IMR-90 (cell line): ENCODE measurements around the gene CGB1. TPM values are rescaled to one million over a fixed set of nuclear protein-coding genes. Genes with fewer than 3 reads are reported as not detected.
A peak's percentile ranks its signal among the peaks of the same experiment; 100 is the strongest.

Experiments used
- ATAC-seq: fragments of 200-7000 bp; cut with Tn5 transposase; 2 replicates; pipeline ENCODE4 v1.9.1; 2020; ENCODE audit warnings: low read depth, mild to moderate bottlenecking, moderate library complexity
- BruUV-seq: library from RNA; stranded (reverse); fragments of 400-500 nt; replicated peaks from 2 replicates; lab custom pipeline; 2021; lab: Mats Ljungman, UMichigan
- CTCF ChIA-PET: fragments of 300-600 bp; formaldehyde crosslinking; extraction: SDS; loops from one replicate; lab custom pipeline; 2021; ENCODE audit warnings: antibody characterized with exemption; lab: Yijun Ruan, JAX
- POLR2A ChIA-PET: fragments of 300-600 bp; sonication (Branson Sonifier 250); formaldehyde crosslinking; loops from one replicate; lab custom pipeline; 2022; ENCODE audit warnings: antibody characterized with exemption; ENCODE audit not compliant: unreplicated experiment; lab: Charles Lee
- DNase-seq: peaks from one replicate; pipeline ENCODE4 v3.0.0; 2013
- H2AFZ ChIP-seq: replicated peaks from 2 replicates; pipeline ENCODE3; 2013; ENCODE audit warnings: low read length, mild to moderate bottlenecking; ENCODE audit not compliant: poor library complexity
- H2AK5ac ChIP-seq: 2 replicates; pipeline ENCODE4 v1.6.1; 2013; ENCODE audit warnings: low read depth, low read length, inconsistent platforms
- H2AK9ac ChIP-seq: replicated peaks from 2 replicates; pipeline ENCODE3; 2013; ENCODE audit warnings: mild to moderate bottlenecking, low read depth, low read length, moderate library complexity; ENCODE audit not compliant: poor library complexity
- H2BK120ac ChIP-seq: 2 replicates; pipeline ENCODE4 v1.6.1; 2013; ENCODE audit warnings: low read depth, low read length, inconsistent platforms
- H2BK15ac ChIP-seq: 3 replicates; pipeline ENCODE4 v1.6.1; 2013; ENCODE audit warnings: low read depth, low read length, inconsistent platforms
- H2BK20ac ChIP-seq: 2 replicates; pipeline ENCODE4 v1.6.1; 2013; ENCODE audit warnings: low read depth, mild to moderate bottlenecking, inconsistent platforms, low read length, moderate library complexity
- H2BK5ac ChIP-seq: 2 replicates; pipeline ENCODE4 v1.6.1; 2013; ENCODE audit warnings: mild to moderate bottlenecking, low read depth, low read length, inconsistent platforms; ENCODE audit not compliant: poor library complexity, severe bottlenecking
- H3K14ac ChIP-seq: replicated peaks from 2 replicates; pipeline ENCODE4 v1.6.1; 2013; ENCODE audit warnings: low read depth, low read length, inconsistent platforms
- H3K18ac ChIP-seq: 2 replicates; pipeline ENCODE4 v1.6.1; 2013; ENCODE audit warnings: low read depth, low read length, control low read depth
- H3K23ac ChIP-seq: 2 replicates; pipeline ENCODE4 v1.6.1; 2013; ENCODE audit warnings: low read depth, low read length, inconsistent platforms
- H3K27ac ChIP-seq: 2 replicates; pipeline ENCODE4 v1.5.1; 2013; ENCODE audit warnings: mild to moderate bottlenecking, control low read depth, low read length; ENCODE audit not compliant: insufficient read depth
- H3K27me3 ChIP-seq: 2 replicates; pipeline ENCODE4 v1.6.1; 2013; ENCODE audit warnings: low read length; ENCODE audit not compliant: control insufficient read depth, insufficient read depth
- H3K36me3 ChIP-seq: 2 replicates; pipeline ENCODE4 v1.6.1; 2013; ENCODE audit warnings: low read length, mixed read lengths; ENCODE audit not compliant: control insufficient read depth, insufficient read depth
- H3K4ac ChIP-seq: 2 replicates; pipeline ENCODE4 v1.6.1; 2013; ENCODE audit warnings: low read depth, low read length, inconsistent platforms
- H3K4me1 ChIP-seq: 2 replicates; pipeline ENCODE4 v1.6.1; 2013; ENCODE audit warnings: low read length, mixed read lengths; ENCODE audit not compliant: control insufficient read depth, insufficient read depth
- H3K4me2 ChIP-seq: 2 replicates; pipeline ENCODE4 v1.6.1; 2013; ENCODE audit warnings: low read depth, mild to moderate bottlenecking, control low read depth, low read length, moderate library complexity
- H3K4me3 ChIP-seq: 2 replicates; pipeline ENCODE4 v1.5.1; 2013; ENCODE audit warnings: low read depth, mild to moderate bottlenecking, control low read depth, low read length, moderate library complexity; ENCODE audit not compliant: insufficient read depth
- H3K56ac ChIP-seq: 2 replicates; pipeline ENCODE4 v1.6.1; 2013; ENCODE audit warnings: low read length, inconsistent platforms; ENCODE audit not compliant: insufficient read depth; ENCODE audit errors: extremely low read depth
- H3K79me1 ChIP-seq, 2 experiments: 2 replicates each; pipeline ENCODE4 v1.6.1; 2013; ENCODE audit warnings: low read length in 2 of 2, inconsistent platforms in 1 of 2, low read depth in 1 of 2
- H3K9ac ChIP-seq: 2 replicates; pipeline ENCODE4 v1.6.1; 2013; ENCODE audit warnings: low read depth, low read length, control low read depth
- H3K9me1 ChIP-seq: 2 replicates; pipeline ENCODE4 v1.6.1; 2013; ENCODE audit warnings: low read length, inconsistent platforms; ENCODE audit not compliant: insufficient read depth
- H3K9me3 ChIP-seq: 2 replicates; pipeline ENCODE4 v1.6.1; 2013; ENCODE audit warnings: low read length; ENCODE audit not compliant: control insufficient read depth, insufficient read depth
- H4K20me1 ChIP-seq: 2 replicates; pipeline ENCODE4 v1.6.1; 2013; ENCODE audit warnings: low read length, inconsistent platforms; ENCODE audit not compliant: insufficient read depth
- H4K5ac ChIP-seq: 2 replicates; pipeline ENCODE4 v1.6.1; 2013; ENCODE audit warnings: mild to moderate bottlenecking, low read depth, low read length, control low read depth
- H4K8ac ChIP-seq, 2 experiments: 2 replicates each; pipeline ENCODE4 v1.6.1; 2013; ENCODE audit warnings: low read depth in 2 of 2, low read length in 2 of 2, control low read depth in 1 of 2, inconsistent platforms in 1 of 2
- H4K91ac ChIP-seq: 2 replicates; pipeline ENCODE4 v1.6.1; 2013; ENCODE audit warnings: low read depth, low read length, inconsistent platforms; ENCODE audit not compliant: insufficient read depth
- BHLHE40 ChIP-seq: fragments of 150-350 bp; IDR thresholded peaks from 2 replicates; pipeline ENCODE4 v1.6.1; 2016; ENCODE audit warnings: mild to moderate bottlenecking, low read depth, low read length
- CEBPB ChIP-seq: IDR thresholded peaks from 2 replicates; pipeline ENCODE4 v1.6.1; 2012; ENCODE audit warnings: low read depth, low read length, improper control_type of control experiment
- CHD1 ChIP-seq: IDR thresholded peaks from 2 replicates; pipeline ENCODE4 v1.6.1; 2012; ENCODE audit warnings: low read depth, low read length, improper control_type of control experiment
- FOS ChIP-seq: fragments of 150-350 bp; IDR thresholded peaks from 2 replicates; pipeline ENCODE4 v1.6.1; 2016; ENCODE audit warnings: low read depth, low read length
- MAFK ChIP-seq: IDR thresholded peaks from 2 replicates; pipeline ENCODE4 v1.6.1; 2012; ENCODE audit warnings: low read depth, low read length, improper control_type of control experiment
- MXI1 ChIP-seq: IDR thresholded peaks from 2 replicates; pipeline ENCODE4 v1.6.1; 2012; ENCODE audit warnings: low read depth, mild to moderate bottlenecking, low read length, moderate library complexity, borderline replicate concordance
- RAD21 ChIP-seq: IDR thresholded peaks from 2 replicates; pipeline ENCODE4 v1.6.1; 2012; ENCODE audit warnings: low read length, improper control_type of control experiment
- RFX5 ChIP-seq: IDR thresholded peaks from 2 replicates; pipeline ENCODE4 v1.8.0; 2012; ENCODE audit warnings: low read depth, mild to moderate bottlenecking, low read length, moderate library complexity
- WGBS, 2 experiments: methylation state at CpG; one replicate each; pipeline versions ENCODE4 v1.1.5 to v1.1.7; 2013; ENCODE audit warnings: missing lambda C conversion rate in 2 of 2; ENCODE audit not compliant: insufficient read length in 1 of 2; ENCODE audit errors: extremely low coverage in 2 of 2; 5-methylcytosine and 5-hydroxymethylcytosine counted together
- dilution Hi-C: fragments of 300-500 bp; cut with HindIII; formaldehyde crosslinking; loops from one replicate; pipeline ENCODE4 v1.14.3; 2018; ENCODE audit warnings: low sequenced_read_pairs; ENCODE audit not compliant: unreplicated experiment
- in situ Hi-C: fragments of 300-500 bp; cut with MboI; formaldehyde crosslinking; loops from 3 replicates; pipeline ENCODE4 v1.14.3; 2019; ENCODE audit warnings: low sequenced_read_pairs, inconsistent platforms, mixed read lengths
- intact Hi-C: fragments of 100-400 bp; cut with micrococcal nuclease; formaldehyde crosslinking; loops from 2 replicates; pipeline ENCODE4 v1.10.0; 2022
- polyA plus RNA-seq, 3 experiments: library from polyadenylated mRNA; depleted of rRNA; stranded (reverse); fragments of >200 nt; gene quantifications; 2 replicates each; pipeline ENCODE4 v1.2.3, GENCODE V29; 2012; ENCODE audit warnings: low replicate concordance in 1 of 3
- total RNA-seq: library from RNA; depleted of rRNA; stranded (reverse); fragments of >200 nt; gene quantifications from 2 replicates; pipeline ENCODE4 v1.2.3, GENCODE V29; 2012

CGB1 gene
- total and polyA plus RNA-seq, 2 of the 4 experiments (the other 2 are of a cell fraction), result not detected

GRCh38 chr19:49010453-49010852 lies 26.2 kb downstream of the CGB1 start:
- intact Hi-C loops (no loop called here), dilution Hi-C loops (no loop called here), in situ Hi-C loops (no loop called here)
- no peak overlapping the region for H3K56ac ChIP-seq
- no peak overlapping the region for H3K23ac ChIP-seq
- no peaks in the 10 kb centered on the region for H3K4me1 ChIP-seq
- H3K14ac ChIP-seq, result no peak overlapping the region
- H3K9me1 ChIP-seq, result peaks cover 2% of the 10 kb centered on the region; the same call in 1 of the 2 replicates
- no TSS peak for BruUV-seq
- no peak overlapping the region for H3K4ac ChIP-seq
- POLR2A ChIA-PET, result no interaction called here
- no peak overlapping the region for H3K4me2 ChIP-seq
- no peaks in the 10 kb centered on the region; the same call in 1 of the 2 replicates for H4K20me1 ChIP-seq
- H2BK15ac ChIP-seq, result no peak overlapping the region
- H3K27ac ChIP-seq, result no peak overlapping the region
- H3K4me3 ChIP-seq, result no peak overlapping the region
- no peak overlapping the region for H4K5ac ChIP-seq
- H2AK9ac ChIP-seq, result peak overlapping the region; percentile 55
- no peak overlapping the region for H2BK120ac ChIP-seq
- no peak overlapping the region for H2AK5ac ChIP-seq
- H3K27me3 ChIP-seq, result no peaks in the 10 kb centered on the region
- peaks cover 66% of the 10 kb centered on the region for H3K36me3 ChIP-seq
- H3K18ac ChIP-seq, result no peak overlapping the region
- H3K79me1 ChIP-seq, result peaks cover 0 to 3% of the 10 kb centered on the region in 2 experiments; a peak in 1 of 4 replicates
- H2AFZ ChIP-seq, result no peak overlapping the region
- WGBS, 2 experiments, result 92% methylated on average over 8 of the region's 18 CpGs; no CpG with 5 or more reads in 1 of the 2 experiments
- DNase-seq (no peak), ATAC-seq (no peak)
- CTCF ChIA-PET, result no interaction called here
- no peak overlapping the region for H2BK20ac ChIP-seq
- TF ChIP-seq BHLHE40 (no peak), FOS (no peak), CHD1 (no peak), RFX5 (no peak), MAFK (no peak), CEBPB (no peak), MXI1 (no peak), RAD21 (no peak)
- no peak overlapping the region for H2BK5ac ChIP-seq
- no peak overlapping the region for H3K9ac ChIP-seq
- H3K9me3 ChIP-seq, result no peaks in the 10 kb centered on the region
- no peak overlapping the region for H4K8ac ChIP-seq
- no peak overlapping the region for H4K91ac ChIP-seq
